CD4-positive, alpha-beta T cell treated with Interleukin-6 at 100 ng/mL for 8 hours (primary cell): Measurements from ENCODE around the gene ACAA2.
"Not testable (repeated sequence)": the region's sequence is repeated elsewhere in the genome, so short reads cannot be mapped to it uniquely, and the experiment has no call there.

ENCODE experiments used
- DNase-seq: peaks from one replicate; pipeline ENCODE4 v3.0.0-alpha.2; 2020; ENCODE audit warnings: mixed read lengths, low spot score

Gene ACAA2

GRCh38 chr18:49811151-49811938 is 2.0 kb downstream of the ACAA2 start:
- no peak for DNase-seq

GRCh38 chr18:49808553-49809191 is 4.7 kb downstream of the ACAA2 start:
- DNase-seq = not testable (repeated sequence)

DNA sequence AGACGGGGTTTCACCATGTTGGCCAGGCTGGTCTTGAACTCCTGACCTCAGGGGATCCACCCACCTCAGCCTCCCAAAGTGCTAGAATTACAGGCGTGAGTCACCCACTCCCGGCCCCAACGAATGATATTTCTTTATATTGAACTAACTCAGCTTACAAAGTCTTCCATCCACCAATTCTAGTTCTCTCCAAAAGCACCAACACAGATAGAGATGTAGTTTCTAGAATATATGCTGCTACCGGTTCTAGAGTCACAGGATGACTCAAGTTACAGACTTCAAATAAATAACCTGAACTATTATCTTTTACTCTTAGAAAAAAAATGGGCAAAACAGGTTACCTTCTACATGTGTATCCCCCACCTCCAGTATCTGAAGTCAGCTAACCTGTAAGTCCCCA is 9.2 kb downstream of the ACAA2 start:
- DNase-seq = no peak

DNA sequence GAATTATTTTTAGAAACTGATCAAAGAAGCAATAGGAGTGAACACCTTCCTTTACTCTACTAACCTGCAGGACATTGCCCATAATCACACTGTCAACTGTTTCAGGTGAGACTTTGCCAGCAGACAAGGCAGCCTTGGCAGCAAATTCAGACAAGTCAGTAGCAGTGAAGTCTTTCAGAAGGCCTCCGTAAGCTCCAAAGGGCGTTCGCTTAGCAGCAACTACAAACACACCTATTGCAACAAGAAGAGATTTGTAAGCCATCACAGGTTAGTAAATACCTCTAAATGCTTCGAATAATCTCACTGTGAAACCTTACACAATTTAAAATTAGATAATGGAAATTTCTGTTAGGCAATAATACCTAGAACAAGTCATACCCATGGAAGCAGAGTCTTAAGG is 10.7 kb downstream of the ACAA2 start:
- DNase-seq = no peak

DNA sequence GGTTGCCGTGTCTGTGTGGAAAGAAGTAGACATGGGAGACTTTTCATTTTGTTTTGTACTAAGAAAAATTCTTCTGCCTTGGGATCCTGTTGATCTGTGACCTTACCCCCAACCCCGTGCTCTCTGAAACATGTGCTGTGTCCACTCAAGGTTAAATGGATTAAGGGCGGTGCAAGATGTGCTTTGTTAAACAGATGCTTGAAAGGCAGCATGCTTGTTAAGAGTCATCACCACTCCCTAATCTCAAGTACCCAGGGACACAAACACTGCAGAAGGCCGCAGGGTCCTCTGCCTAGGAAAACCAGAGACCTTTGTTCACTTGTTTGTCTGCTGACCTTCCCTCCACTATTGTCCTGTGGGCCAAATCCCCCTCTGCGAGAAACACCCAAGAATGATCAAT is 12.8 kb downstream of the ACAA2 start:
- DNase-seq = not testable (repeated sequence)

DNA sequence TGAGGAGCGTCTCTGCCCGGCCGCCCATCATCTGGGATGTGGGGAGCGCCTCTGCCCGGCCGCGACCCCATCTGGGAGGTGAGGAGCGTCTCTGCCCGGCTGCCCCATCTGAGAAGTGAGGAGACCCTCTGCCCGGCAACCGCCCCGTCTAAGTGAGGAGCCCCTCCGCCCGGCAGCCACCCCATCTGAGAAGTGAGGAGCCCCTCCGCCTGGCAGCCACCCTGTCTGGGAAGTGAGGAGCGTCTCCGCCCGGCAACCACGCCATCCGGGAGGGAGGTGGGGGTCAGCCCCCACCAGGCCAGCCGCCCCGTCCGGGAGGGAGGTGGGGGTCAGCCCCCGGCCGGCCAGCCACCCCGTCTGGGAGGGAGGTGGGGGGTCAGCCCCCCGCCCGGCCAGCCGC is 13.5 kb downstream of the ACAA2 start:
- DNase-seq = not testable (repeated sequence)

- DNase-seq = no peak
Observed at GRCh38 chr18:49798001-49798400, 15.3 kb downstream of the ACAA2 start.

DNA sequence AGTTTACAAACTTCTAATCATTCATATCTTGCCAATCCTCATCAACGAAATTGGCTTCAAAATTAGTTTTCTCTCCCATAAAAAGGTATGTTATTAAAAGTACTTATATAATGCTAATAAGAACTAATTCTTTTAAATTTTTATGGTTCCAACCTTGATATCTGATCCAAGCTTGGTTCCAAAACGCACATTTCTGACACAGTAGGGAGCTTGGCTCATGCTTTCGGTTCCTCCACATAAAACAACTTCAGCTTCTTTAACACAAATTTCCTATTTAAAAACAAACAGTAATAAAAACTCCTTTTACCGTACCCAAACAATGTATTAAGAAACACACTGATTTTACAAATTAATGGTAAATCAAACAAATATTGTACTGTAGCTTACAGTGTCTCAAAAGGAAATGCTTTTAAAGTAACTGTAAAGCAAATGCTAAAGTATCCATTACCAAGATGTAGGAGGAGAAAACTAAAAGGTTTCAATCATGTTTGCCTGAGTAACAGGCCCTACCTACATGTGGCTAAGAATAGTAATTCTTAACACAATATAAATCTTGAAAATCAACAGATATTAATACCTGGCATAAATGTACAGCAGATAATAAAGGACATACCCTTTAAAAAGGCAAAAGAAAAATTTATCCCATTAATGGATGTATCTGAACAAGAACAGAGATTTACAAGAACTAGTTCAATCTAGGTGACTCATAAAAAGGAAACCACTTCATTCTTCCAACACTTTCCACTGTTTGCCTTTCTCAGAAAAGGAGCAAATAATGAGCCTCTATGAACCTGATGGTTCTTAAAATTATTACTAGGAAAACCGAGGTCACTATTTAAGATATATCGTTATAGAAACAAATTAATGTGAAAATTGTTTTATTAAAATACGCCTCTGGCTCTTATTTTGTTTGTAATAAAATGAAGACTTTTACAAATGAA is 17.5 kb downstream of the ACAA2 start:
- DNase-seq = no peak

DNA sequence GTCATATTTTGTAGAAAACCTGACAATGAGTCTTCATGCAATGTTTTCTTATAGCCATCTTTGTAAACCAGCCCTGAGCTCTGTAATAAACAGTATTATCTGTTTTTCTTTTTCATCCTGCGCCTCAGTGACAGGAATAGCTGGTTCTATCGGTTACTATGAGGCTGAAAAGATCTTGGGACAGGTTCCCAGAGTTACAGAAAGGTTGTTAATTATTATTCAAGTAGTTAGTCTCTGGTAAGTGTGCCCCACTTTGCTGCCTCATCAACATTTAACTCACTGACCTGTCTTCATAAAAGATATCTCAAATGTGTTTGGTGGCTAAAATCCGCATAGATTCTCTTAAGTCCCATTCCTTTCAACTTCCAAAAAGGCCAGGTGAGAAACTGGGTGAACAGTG is 18.6 kb downstream of the ACAA2 start:
- no peak for DNase-seq

DNA sequence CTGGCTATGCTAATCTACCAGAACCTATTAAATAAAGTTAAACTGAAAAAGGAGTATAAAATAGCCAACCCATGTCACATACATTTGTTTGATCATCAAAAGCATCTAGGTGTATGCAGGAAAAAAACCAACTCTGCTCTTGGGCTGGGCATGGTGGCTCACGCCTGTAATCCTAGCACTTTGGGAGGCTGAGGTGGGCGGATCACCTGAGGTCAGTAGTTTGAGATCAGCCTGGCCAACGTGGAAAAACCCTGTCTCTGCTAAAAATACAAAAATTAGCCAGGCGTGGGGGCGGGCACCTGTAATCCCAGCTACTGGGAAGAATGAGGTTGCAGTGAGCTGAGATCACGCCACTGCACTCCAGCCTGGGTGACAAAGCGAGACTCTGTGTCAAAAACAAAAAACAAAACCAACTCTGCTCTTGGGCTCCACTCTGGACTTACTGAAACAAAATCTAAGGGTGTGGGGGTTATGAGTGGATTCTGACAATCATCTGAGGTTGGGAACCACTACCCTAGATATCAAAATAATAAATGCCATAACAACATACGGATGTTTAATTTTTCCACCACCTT is 23.7 kb downstream of the ACAA2 start:
- DNase-seq = not testable (repeated sequence)

DNA sequence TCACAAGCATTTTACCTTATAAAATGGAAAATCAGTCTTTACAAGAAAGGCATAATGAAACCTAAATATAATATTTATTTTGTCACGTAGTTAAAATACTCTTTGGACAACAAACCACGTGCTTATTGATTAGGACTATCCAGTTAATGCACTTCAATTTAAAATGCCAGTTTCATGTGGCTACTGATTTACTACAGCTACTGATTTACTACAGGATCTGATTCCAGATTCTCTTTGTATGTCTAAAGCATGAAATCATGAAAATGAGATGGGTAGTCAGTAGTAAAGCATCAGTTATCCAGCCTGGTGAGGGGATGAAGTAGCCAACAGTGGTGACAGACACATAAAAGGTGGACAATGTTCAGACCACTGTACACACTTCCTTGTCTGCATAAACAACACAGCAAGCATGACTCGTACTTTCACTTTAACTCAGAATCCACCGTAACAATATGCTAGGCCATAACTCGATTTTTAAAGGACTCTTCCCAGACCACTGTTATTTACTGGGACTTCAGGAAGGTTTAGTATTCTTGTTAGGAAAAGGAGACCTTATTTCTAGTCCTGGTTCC is 24.9 kb downstream of the ACAA2 start:
- no peak for DNase-seq

GRCh38 chr18:49786019-49786720 is 27.2 kb downstream of the ACAA2 start:
- peak; percentile 30 for DNase-seq

GRCh38 chr18:49784427-49785185 is 28.7 kb downstream of the ACAA2 start:
- no peak for DNase-seq

DNA sequence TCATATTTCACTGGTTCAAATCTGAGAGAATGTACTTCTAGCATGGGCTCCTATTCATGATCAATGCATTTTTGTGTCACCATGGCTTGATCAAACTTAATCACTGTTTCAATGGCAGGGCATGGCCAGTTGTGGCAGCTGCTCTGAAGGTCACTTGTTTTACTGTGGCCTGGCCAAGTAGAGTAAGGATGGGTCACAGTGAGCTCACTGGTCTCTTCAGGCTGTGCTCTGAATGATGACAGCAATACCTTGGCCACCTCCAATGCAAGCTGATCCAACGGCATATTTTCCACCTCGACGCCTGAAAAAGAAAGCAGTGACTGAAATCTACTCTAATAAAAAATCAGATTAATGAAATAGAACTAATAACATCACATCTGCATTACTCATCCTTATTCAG is 29.7 kb downstream of the ACAA2 start:
- not testable (repeated sequence) for DNase-seq

- no peak for DNase-seq
Observed at GRCh38 chr18:49778826-49779465, 34.4 kb downstream of the ACAA2 start.

DNA sequence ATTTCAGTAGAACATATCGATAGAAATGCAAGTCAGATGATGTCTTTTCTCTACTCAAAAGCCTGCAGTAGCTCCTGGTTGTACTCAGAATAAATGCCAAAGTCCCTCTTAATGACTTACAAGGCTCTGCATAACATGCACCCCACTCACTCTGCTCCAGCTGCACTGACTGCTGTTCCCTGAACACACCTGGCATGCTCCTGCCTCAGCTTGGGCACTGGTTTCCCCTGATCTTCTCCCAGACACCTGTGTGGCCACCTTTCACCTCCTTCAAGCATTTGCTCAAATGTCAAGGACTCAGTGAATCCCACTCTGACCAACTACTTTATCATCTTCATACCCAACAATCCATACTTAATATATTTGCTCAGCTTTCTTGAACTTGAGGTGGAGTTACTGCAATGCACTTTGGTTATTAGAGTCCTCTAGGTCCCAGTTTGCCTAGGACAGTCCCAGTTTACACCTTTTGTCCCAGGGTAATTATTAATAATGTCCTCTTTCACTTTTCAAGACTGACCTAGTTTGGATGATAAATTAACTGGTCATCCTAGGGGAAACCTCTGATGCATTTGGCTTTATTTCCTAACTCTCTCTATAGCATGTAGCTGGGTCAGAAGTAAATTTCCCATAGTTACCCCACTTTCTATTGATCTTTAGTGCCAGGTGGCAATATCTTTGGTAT is 44.1 kb downstream of the ACAA2 start:
- DNase-seq = no peak

- DNase-seq = no peak
Observed at GRCh38 chr18:49768051-49768391, 45.3 kb downstream of the ACAA2 start.

- DNase-seq = no peak
Observed at GRCh38 chr18:49767111-49768050, 46.0 kb downstream of the ACAA2 start.
